ENCODE measurements around the gene SLC27A3.

SLC27A3 gene, protein sequence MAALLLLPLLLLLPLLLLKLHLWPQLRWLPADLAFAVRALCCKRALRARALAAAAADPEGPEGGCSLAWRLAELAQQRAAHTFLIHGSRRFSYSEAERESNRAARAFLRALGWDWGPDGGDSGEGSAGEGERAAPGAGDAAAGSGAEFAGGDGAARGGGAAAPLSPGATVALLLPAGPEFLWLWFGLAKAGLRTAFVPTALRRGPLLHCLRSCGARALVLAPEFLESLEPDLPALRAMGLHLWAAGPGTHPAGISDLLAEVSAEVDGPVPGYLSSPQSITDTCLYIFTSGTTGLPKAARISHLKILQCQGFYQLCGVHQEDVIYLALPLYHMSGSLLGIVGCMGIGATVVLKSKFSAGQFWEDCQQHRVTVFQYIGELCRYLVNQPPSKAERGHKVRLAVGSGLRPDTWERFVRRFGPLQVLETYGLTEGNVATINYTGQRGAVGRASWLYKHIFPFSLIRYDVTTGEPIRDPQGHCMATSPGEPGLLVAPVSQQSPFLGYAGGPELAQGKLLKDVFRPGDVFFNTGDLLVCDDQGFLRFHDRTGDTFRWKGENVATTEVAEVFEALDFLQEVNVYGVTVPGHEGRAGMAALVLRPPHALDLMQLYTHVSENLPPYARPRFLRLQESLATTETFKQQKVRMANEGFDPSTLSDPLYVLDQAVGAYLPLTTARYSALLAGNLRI

DNA sequence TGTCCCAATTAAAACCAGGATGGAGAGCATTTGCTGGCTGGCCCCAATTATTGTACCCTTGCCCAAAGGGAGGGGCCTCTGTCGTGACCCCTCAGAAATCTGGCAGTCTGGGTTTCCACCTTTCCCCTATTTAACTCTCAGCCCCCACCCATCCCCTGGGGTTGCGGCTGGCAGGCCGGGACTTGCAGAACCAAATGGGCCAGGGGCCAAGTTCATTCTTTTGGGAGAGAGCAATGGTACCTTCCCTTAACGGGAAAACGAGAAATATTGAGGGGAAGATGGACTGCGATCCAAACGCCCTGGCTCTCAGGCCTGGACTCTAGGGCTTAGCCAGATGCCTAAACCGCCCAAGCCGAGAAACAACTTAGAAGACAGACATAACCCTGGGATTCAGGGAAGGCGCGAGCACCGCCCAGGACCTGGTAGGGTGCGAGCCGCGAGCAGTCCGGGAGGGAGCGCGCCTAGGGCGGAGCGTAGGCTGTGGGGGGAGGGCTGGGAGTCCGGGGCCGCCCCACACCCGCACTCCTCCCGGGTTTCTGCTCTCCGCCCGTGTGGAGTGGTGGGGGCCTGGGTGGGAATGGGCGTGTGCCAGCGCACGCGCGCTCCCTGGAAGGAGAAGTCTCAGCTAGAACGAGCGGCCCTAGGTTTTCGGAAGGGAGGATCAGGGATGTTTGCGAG, at the start of gene SLC27A3:
TSS of gene SLC27A3 (plus strand) at position 628 of the 678 bp plus-strand sequence. CDS start 91 bp downstream, outside the sequence.
- DNase-seq: no peak

DNA sequence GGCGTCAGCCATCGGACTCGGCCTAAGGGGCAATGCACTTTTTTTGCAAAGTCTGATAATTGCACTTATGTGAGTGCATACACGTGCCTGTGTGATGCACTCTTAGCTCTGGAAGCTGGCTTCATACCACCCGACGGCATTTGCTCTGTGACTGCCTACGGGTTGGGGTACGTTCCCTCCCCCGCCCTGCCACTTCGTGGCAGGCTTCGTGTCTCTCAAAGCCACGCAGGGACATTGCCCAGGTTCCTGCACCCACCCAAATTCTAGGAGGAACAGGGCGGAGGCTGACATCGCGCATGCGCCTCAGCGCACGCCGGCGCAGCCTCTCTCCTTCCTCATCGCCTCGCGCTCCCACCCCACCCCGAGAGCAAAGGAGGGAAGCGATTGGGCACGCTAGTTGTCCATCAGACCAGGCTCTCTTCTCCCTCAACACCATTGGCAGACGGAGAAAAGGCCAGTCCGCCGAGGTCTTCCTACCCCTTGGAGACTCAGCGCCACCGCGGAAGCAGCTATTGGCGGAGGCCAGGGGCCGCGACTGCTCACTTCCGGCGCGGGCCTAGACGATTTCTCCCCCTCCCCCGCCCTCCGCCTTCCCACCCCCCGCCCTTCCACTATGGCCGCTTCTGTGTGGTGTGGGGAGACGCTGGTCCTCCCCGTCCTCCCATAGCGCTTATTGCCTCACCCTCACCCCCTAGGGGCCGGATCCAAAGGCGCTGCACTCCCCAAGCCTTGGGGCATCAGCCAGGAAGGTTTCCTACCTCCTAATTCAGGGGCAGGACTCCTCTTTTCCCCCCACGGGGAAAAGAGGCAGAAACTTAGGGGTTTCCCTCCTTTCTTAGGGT, 47.5 kb upstream of the SLC27A3 start, which contains the start of gene INTS3:
TSS of gene INTS3 (plus strand) at position 588 of the 842 bp plus-strand sequence. CDS start 585 bp downstream, outside the sequence.
- DNase-seq: peak; percentile 99

DNA sequence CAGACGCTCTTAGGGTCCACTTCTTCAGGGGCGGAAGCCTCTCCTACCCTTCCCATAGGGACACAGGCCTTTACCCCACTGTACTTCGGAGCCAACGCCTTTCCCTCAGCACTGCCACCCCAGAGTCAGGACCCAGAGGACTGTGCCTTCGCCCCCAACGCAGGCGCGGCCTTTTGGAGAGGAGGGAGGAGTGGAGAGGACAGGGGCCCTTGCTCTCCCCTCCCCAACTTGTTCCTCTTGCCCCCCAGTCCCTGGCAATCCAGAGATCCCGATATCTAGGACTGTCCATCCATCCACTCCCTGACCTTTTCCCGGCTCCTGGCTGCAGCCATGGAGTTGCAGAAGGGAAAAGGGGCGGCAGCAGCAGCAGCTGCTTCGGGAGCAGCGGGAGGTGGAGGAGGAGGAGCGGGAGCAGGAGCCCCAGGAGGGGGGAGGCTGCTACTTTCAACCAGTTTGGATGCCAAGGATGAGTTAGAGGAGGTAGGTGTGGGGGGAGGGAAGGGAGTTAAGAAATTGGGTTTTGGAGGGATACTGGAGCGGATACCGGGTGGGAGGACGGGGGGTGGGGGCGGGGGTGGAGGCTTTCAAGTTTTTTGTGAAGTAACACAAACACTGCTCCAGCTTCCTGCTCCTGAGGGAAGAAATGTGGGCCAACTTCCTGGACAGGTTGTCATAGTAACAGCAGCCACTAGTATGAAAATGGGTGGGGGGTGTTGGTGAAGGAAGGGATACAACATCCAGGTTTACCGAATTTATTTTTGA, 46.7 kb upstream of the SLC27A3 start:
- DNase-seq: no peak

DNA sequence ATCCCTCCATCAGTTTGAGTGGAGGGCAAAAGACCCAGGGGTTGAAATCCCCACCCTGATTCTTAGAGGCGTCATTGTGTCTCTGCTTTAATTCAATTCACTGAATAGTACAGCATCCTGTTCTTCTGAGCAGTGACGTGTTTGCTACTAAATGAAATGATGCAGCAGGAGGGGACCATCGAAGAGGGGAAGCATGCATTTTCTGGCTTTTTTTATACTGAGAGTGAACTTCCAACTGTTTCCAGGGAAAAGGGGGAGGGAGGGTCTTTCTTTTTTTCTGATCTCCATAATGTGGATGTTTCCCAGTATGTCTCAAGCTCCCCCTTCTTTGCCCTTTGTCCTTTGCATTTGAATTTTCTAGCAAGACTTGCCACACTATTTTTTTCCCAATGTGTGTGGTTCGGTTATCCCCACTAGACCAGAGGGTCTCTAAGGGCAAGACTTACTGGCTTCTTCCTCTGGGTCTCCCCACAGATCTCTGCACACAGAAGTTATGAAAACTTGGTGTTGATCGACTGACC, 44.7 kb upstream of the SLC27A3 start:
- no peak for DNase-seq

DNA sequence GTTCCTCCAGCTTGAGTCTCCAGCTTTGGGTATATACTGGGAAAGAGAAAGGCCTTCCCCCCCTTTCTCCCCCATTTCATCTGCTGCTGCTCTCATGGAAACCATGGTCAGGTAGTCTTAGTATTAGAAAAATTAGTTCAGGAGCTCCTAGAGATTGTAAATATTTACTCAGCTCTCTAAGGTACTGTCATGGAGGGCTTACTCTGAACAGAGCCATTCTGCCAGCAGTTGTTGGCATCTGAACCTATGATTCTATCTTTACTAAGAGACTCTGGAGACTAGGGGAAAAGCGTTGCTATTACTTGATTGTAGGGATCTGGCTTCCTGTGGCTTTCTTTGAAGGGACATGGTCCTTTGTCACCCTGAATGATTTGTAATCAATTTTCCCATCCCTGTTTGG, 41.2 kb upstream of the SLC27A3 start:
- DNase-seq: no peak

DNA sequence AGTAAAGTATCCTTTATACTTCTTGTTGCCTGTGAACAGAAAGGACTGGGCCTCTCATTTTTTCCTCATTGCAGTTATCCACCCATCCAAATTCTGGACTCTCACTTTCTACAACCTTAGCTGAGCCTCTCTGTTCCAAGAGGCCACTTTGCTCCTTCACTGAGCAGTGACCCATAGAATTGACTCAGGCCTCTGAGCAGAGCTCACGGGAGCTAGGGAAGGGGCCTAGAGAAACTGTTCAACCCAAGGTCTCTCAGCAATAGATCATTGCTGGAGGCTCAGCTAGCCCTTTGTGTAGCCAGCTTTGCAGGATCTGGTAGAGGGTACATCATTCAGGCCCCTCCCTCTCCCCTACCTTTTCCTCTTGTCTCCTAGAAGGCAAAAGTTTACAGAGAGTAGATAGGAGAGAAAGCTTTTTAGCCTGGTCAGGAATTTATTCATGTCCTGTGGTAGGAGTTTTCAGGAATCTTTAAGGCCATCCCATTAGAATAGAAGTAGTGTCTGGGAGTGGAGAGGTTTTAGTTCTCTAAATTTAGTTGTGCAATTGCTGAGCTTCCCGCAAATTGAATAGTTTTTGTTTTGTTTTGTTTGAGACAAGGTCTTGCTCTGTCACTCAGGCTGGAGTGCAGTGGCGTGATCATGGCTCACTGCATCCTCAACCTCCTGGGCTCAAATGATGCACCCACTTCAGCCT, 40.7 kb upstream of the SLC27A3 start:
- DNase-seq: no peak

DNA sequence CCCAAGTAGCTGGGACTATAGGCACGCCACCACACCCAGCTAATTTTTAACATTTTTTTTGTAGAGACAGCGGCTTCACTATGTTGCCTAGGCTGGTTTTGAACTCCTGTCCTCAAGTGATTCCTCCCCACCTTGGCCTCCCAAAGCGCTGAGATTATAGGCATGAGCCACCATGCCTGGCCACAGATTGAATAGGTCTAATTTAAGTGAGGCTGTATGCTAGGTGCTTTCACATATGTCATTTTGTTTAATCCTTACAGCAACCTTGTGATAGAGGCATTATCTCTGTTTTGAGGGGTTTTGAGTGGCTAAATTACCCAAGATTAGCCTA, 40.2 kb upstream of the SLC27A3 start:
- no peak for DNase-seq

DNA sequence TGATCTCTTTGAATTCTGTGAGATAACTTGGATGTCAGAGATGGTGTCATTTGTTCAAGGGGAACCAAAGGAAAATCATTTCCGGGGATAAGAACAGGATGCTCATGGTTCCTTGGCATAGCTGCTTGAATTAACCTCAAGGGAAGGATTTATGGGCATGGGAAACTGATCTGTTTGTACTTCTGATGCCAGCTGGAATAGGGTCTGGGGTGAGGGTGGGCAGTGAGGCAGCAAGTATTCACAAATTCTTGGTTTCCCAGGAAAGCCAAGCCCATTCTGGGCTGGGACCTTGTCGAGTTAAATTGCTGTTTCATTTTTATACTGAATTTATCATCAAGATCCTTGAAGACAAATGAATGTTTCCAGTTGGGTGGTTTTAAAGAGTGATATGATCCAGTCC, 33.2 kb upstream of the SLC27A3 start:
- no peak for DNase-seq

DNA sequence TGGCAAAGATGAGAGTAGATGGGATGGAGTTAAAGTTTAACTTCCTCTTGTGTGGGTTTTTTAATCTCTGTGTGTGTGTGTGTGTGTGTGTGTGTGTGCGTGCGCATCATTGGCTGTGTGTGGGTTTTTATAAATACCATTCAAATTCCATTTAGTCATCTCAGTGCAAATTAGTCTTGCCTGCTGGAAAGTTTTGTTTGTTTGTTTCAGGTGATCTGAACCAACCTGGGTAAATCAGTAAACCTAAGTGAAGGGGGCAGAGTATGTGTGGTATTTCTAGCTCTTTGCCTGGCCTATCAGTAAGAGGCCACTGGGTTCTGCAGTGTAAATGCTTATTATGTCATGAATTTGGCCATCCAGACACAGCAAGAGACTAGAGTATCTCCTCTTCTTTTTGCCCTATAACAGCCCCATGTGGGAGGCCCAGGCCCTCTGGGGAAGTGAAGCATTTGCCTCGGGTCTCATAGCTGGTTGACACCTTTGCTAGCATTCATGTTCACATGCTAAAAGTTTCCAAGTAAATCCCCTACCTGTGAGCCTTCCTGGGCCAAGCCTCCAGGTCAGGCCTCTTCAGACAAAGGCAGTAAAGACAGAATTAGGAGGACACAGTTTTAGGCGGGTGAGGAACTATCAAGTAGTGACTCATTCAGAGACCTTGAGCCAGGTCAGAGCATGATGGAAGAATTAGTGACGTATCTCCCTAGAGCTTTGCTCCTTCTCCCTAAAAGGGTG, 32.6 kb upstream of the SLC27A3 start:
- DNase-seq: no peak

DNA sequence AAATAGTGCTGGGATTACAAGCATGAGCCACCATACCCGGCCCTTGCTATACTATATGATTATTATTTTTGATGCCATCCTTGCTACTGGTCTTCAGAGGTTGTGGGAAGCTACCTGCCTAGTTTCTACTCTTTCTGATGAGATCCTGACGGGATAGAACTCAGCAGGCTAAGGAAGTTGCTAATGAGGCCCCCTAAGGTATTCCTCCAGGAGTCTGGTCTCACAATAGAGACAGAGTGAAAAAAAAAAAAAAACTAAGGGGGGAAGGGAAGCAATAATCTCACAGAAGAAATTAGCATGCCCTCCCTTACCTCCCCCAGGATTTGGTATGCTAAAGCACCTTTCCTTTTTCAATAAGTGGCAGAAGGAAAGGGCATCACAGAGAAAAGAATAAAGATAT, 29.8 kb upstream of the SLC27A3 start:
- no peak for DNase-seq

DNA sequence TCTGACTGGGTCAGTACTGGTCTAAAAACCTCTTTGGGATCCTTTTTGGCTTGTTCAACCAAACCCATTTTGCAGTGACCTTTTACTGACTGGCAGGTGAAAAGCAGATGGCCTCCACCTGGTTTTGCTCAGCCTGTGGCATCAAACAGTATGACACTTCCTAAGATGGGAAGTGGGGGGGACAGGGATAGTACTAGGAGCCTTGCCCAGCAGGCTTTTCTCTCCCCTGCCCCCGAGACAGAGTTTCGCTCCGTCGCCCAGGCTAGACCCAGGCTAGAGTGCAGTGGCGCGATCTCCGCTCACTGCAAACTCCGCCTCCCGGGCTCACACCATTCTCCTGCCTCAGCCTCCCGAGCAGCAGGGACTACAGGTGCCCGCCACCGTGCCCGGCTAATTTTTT, 29.0 kb upstream of the SLC27A3 start:
- DNase-seq: no peak

DNA sequence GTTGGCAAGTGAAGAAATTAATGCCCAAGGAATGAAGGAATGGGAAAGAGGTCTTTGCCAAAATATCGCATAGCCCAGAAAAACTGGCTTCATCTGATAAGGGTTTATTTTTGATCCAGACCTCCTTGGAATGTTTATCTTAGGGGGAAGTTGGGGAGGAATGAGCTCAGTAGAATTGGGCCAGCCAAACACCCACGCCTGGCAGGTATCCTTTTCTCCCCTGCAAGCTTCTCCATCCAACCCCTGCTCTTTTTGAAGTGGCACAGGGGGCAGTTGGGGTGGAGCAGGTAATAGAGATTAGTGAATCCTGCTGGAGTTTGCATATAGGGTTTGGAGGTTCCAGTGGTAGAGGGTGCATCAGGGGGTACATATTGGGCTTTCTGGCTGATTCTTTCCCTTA, 26.3 kb upstream of the SLC27A3 start:
- DNase-seq: no peak

DNA sequence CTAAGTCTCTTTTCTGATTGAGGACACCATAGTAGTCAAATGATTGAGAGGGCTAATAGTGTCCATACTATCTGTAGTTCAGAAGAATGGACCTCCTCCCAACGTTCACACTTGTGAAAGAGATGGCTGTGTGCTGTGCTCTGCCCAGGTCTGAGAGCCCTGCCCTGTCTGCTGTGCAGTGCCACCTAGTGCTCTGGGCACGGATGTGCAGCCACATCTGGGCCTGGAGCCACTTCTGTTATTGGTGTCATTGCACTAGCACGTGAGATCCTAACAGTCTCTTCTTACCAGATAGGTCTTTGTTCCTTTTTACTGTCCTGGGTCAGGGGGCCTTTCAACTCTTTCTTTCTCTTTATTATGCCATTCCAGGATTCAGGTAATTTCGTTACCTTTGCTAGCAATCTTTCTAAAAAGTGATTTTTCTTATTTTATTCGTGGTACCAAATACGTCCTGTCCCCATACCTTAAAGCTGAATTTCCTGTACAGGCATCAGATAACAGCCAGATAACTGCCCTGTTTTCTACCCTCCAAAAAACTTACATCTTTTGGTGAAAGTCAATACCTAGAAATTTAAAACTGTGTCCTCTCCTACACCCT, 25.7 kb upstream of the SLC27A3 start:
- peak; percentile 80 for DNase-seq

DNA sequence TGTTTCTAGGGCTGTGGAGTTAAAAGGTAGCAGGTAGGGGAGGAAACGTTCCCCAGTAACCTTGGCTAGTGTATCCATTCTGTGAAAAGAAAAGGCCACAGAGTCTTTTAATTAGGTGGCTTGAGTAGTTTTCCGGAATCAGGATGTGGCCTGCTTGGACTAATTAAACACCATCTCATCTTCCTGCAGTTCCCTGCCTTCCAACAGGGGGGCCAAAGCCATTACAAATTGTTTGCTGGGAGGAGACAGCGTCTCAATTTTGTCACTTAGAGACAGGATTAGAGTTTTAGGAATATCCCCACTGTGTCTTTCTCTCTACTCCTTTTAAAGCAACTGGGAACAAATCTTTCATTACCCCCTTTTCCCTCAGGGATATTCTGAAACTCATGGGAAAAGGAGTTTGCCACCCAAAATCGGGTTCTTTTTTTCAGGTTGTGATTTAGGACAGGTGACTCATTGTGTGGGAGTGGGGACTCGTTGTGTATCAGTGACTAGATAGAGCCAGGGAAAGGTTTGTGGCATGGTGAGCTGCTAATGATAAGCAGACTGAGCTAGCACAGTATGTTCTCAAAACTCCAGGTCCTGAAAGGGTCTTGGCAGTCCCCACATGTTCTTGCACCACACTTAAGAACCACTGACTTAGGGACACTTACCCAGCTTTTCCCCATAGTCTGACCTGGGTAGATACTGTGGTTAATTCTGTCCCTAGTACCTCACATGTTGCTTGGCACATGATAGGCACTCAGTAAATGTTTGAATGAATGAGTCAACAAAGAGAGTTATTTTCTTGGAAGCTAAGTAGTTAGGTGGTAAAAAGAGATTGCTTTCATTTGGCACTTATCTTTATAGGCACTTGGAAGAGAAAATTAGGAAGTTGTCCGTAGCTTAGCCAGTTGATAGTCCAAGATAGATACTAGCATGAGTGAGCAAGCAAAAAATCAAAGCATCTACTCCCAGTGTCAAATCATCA, 24.9 kb upstream of the SLC27A3 start:
- no peak for DNase-seq

DNA sequence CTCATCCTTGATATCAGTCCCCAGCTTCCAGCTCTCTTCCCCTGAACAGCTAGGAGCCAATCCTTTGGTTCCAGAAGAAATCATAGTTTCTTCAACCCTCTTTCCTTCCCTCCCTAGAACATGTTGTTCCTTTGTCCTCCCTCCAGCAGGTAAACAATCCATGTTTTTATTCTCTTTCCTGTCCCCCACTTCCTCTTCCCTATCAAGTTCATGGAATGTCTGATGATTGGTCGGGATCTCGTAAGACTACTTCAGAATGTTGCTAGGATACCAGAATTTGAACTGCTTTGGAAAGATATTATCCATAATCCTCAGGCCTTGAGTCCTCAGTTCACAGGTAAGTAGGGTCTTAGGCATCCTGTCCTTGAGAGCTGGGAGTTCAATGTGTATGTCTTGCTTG, 23.1 kb upstream of the SLC27A3 start:
- DNase-seq: no peak

DNA sequence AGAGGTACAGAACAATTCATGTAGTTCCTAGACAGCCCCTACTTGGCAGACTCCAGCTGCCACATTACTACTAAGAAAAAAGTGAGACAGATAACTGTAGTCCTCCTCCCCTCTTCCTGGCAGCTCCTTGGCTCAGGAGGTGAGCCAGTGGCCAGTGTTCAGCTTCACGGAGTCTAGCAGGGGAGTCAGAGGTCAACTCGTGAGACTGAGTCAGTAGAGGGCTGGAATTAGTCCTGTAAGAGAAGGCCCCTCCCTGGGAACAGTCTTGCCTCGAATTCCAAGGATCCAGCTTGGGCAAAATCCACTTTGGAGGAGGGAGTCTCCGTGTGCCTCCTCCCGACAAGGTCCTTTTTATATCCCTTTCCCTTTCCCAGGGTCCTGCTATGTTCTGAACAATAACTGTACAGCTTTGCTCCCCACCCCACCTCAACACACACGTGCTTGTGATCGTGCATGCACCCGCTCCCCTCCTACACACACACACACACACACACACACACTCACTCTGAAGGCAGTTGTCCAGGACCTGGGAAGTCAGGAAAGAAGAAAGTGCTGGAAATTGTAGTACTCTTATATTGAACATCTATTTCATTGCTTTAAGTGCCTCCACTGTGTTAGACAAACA, 22.5 kb upstream of the SLC27A3 start:
- no peak for DNase-seq

DNA sequence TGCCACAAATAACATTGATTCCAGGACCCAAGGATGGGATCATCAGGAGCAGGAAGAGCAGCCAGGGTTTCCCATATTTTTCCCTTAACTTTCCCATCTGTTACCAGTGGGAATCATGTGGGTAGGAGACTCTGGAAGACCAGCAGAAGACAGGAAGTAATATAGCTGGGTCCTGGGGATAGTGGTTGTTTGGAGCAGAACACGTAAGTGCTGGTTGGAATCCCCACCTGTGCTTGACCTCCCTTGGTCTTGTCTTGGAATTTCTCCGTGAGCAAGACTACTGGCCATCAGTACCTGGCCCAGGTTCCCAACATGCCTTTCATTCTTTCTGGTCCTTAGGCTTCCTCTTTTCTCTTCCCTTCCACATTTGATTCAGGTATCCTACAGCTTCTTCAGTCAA, 20.9 kb upstream of the SLC27A3 start:
- DNase-seq: no peak

DNA sequence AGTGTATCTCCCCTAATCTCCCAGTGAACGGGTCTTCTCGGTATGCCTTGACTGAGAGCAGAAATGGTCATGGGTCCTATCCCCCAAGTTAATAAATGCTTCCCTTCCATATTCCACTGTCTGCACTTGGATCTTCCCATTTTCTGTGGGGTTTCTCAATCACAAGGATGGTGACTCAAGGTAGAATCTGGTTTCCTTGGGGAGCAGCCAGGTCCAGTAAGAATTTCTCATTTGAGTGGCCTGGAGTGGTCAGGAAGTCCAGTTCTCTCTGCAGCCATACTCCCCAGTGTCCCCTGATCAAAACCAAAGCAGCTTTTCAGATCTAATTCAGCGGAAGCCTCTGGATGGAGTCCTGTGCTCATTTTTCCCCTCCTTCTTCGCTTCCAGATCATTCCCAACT, 14.8 kb upstream of the SLC27A3 start:
- no peak for DNase-seq

Measured in NCI-H2107 (cell line).